ENCODE results near the gene BCL6. TPM values are rescaled to one million over a fixed set of nuclear protein-coding genes. Genes with fewer than 3 reads are reported as not detected.
A peak's percentile ranks its signal among the peaks of the same experiment; 100 is the strongest.

The BCL6 gene
- polyA plus RNA-seq, 3 donors = 7.2 to 9.4 (median 7.9) TPM

DNA sequence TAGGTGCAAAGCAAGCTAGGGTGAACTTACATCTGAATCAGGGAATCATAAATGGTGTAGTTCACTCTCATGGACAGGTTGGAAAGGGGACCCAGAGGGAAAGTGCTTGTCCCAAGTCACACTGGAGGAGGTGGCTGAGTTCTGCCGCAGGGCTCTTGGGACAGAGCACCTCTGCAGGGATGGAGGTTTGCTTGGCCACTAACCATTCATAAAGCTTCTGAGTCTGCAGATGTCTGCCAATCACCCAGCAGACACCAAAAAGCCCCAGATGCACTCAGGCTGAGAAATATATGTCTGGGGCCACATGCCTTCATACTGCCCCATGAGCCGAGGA lies 25.0 kb downstream of the BCL6 start:
- no peak for DNase-seq (ENCODE audit: low read depth in 3 of 3, low spot score in 2 of 3)

GRCh38 chr3:187719628-187720336 lies 25.5 kb downstream of the BCL6 start:
- no peak for DNase-seq (ENCODE audit: low read depth in 3 of 3, low spot score in 2 of 3)

GRCh38 chr3:187718802-187719201 lies 26.5 kb downstream of the BCL6 start:
- no peak for DNase-seq (ENCODE audit: low read depth in 3 of 3, low spot score in 2 of 3)

DNA sequence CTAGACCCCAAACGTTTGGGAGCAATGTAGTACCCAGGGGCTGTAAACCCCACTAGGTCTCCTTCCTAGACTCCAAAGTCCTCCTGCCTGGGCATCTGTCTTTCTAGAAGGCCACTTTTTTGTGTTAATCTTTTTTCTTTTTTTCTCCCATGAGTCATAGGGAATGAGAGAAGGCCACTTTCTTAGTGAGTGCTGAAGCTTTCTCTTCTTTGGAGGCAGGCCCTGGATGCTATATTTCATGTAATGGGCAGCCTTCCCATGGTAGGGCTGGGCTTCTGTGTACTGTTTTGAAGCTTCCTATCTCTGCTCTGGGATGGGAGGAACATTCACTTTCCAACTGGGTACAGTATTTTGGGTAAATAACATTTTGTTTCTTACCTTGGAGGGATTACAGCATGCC lies 27.7 kb downstream of the BCL6 start:
- no peak for DNase-seq (ENCODE audit: low read depth in 3 of 3, low spot score in 2 of 3)

DNA sequence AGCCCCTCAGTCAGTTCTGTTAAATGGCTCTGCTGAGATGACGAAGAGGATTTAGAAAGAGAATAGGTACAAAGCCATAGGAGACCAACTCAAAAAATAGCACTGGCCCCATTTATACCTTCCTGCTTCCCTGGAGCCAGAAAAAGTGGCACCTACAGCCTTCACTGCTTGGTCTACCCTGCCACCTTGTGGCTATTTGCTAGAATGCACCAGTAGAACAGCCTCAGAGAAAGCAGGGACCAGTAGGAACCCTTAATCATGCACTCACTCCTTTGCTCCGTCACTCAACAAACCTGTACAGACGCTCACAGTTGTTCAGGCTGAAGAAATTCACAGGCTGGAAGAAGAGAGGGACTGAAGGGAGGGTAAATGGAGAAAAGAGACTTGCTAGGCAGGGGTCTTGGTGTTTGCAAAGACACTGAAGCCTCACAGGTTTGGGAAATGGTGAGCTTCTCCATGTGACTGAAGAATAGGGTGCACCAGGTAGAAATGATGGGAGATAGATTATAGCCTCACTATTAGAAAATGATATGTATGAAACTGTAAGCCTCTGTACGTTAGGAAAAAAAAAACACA lies 30.8 kb downstream of the BCL6 start:
- DNase-seq (ENCODE audit: low read depth in 3 of 3, low spot score in 2 of 3) = peak in 2 of 3 donors; percentile 41 to 49

DNA sequence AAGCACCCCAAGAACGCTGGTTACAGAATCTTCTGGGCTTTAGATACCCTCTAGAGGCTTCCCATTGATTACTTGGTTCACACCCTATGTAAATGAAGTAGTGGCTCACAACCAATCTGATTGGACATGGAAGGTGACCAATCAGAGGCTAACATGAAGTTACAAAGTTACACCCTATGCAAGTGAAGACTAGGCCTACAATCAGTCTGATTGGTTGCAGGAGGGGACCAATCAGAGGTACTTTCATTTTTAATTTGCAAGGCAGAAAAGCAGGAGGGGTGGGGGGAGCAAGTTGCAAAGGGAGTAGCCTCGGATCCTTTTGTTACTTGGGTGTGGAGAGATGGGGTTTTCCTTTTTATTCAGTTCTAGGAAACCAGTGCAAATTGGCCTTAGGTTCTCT lies 31.8 kb downstream of the BCL6 start:
- no peak for DNase-seq (ENCODE audit: low read depth in 3 of 3, low spot score in 2 of 3)

GRCh38 chr3:187709155-187709554 lies 36.1 kb downstream of the BCL6 start:
- no peak for DNase-seq (ENCODE audit: low read depth in 3 of 3, low spot score in 2 of 3)

GRCh38 chr3:187708696-187709095 lies 36.6 kb downstream of the BCL6 start:
- no peak for DNase-seq (ENCODE audit: low read depth in 3 of 3, low spot score in 2 of 3)

DNA sequence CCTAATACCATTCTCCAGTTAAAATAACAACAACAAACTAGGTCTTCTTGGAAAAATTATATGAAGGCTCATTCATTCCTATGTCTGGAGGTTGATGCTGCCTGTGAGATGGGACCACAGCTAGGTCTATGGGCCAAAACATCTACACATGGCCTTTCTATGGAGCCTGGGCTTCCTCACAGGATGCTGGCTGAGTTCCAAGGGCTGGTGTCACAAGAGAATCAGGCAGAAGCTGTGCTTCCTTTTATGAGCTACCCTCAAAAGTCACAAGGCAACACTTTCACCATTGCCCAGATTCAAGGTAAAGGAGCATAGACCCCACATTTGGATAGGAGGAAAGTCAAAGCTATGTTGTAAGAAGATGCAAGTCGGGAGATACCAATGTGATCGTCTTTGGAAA lies 38.3 kb downstream of the BCL6 start:
- DNase-seq (ENCODE audit: low read depth in 3 of 3, low spot score in 2 of 3) = no peak

DNA sequence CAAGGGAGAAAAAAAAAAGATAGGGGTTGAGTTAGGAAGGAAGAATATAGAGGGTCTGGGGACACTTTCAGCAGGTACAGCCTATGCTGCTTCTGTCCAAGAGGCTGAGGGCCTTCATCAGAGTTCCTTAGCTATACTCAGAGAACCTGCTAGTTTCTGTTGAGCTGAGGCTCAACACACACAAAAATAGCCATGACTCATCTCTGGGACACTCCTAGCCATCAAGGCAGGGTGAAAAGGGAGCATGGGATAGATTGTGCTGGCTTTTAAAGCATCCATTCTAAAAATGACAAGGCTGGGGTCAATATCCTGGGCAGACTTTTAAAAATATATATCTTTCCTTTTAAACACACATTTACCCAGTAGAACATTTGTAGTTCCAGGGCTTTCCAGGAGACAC lies 40.1 kb downstream of the BCL6 start:
- no peak for DNase-seq (ENCODE audit: low read depth in 3 of 3, low spot score in 2 of 3)

DNA sequence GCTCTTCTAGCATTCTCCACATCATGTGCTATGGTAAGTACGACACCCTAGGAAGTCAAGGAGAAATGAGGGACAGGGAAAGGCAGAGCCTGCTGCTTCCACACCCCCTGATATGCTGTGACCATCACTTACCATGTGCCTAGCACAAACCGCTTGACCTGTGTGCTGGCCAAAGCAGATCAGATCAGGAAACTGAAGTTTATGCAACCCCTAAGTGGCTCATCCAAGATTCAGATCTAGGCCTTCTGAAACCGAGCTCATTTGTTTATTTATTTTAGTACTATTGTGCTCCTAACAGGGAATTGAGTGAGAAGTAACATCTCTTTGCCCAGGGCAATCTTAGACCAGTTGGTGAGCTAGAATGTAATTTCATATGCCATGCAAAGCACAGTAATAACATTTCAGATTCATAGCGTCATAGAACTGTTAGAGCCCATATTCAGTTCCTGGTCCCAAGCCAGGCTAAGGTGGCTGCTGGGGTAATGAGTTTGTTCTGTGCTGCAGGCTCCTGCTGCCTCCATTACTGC lies 42.7 kb downstream of the BCL6 start, which contains the start of gene RTP2:
Gene RTP2 (minus strand): TSS at position 51 of the 527 bp plus-strand sequence. CDS start 429 bp downstream, outside the sequence.
- no peak for DNase-seq (ENCODE audit: low read depth in 3 of 3, low spot score in 2 of 3)

GRCh38 chr3:187700249-187700648 lies 45.0 kb downstream of the BCL6 start:
- DNase-seq (ENCODE audit: low read depth in 3 of 3, low spot score in 2 of 3) = no peak

- no peak for DNase-seq (ENCODE audit: low read depth in 3 of 3, low spot score in 2 of 3)
Observed at GRCh38 chr3:187698499-187699399, 46.5 kb downstream of the BCL6 start.

- DNase-seq (ENCODE audit: low read depth in 3 of 3, low spot score in 2 of 3) = no peak
Observed at GRCh38 chr3:187696021-187696420, 49.2 kb downstream of the BCL6 start.

GRCh38 chr3:187695449-187695848 lies 49.8 kb downstream of the BCL6 start:
- no peak for DNase-seq (ENCODE audit: low read depth in 3 of 3, low spot score in 2 of 3)

DNA sequence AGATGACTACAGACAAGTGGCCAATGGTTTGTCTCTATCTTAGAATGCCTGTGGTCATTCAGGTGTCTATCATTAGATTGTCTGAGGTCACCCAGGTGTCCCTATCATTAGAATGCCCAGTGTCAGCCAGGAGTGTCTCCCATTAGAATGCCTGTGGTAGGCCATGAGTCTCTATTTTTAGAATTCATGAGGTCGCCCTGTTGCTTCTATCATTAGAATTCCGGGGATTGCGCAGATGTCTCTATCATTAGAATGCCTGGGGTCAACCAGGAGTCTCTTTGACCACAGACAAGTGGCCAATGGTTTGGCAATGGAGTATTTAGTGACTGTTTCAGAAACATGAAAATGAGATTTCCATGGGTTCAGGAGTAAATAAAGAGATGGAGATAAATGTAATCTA lies 50.5 kb downstream of the BCL6 start:
- DNase-seq (ENCODE audit: low read depth in 3 of 3, low spot score in 2 of 3) = no peak

DNA sequence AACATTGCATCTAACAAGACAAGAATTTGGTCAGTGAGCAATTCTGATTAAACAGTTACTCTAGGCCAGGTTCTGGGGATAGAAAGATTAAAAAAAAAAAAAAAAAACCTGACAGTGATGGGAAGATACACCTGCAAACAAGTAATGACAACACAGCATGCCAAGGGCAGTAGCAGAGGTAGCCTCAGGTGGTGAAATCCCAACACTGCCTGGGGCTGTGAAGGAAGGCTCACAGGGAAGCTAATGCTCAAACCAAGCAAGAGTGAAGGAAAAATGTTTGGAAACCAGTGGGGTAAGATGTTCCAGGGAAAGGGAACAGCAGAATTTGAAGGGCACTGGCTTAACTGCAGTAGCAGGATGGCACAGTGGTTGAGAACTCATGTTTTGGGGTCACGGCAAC lies 51.8 kb downstream of the BCL6 start:
- DNase-seq (ENCODE audit: low read depth in 3 of 3, low spot score in 2 of 3) = no peak

DNA sequence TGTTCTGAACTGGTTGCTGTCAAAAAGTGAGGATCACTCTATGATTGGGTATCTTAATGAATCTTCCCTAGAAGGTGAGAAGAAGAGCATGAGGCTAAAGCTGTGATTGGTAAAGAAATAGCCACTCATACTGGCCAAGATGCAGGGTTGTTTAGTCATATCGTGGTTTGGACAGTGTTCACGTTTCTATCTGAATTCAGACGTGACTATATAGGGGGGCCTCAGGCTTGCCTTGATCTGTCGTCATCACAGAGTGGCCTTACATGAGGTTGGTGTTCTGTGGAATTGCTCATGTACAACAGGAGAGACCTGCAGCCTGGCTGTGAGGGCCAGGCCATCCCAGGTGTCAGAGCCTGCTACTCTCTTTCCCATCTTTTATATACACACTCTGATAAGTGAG lies 55.3 kb downstream of the BCL6 start:
- no peak for DNase-seq (ENCODE audit: low read depth in 3 of 3, low spot score in 2 of 3)

- DNase-seq (ENCODE audit: low read depth in 3 of 3, low spot score in 2 of 3) = no peak
Observed at GRCh38 chr3:187686621-187687273, 58.5 kb downstream of the BCL6 start.

- DNase-seq (ENCODE audit: low read depth in 3 of 3, low spot score in 2 of 3) = no peak
Observed at GRCh38 chr3:187685948-187686347, 59.3 kb downstream of the BCL6 start.

DNA sequence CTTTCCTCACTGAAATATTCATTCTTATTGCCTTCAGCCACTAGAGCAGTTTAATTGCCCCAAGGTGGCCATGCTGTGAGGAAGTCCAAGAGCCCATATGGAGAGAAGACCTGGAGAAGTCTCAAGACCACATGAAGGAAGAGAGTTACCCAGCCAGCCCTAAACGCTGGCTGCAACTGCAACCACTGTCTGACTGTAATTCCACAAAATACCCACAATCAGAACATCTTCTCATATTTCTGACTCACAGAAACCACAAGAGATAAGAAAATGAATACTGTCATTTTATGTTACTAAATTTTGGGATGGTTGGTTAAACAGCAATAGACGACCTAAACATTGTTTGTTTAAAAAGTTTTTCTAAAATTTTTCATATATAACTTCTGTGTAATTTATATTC lies 60.4 kb downstream of the BCL6 start:
- no peak for DNase-seq (ENCODE audit: low read depth in 3 of 3, low spot score in 2 of 3)
